Activated T-cell treated with anti-CD3 and anti-CD28 coated beads for 1 hour (primary cell): ENCODE data around the gene RAP2A.

Experiments used
- DNase-seq: peaks from one replicate; pipeline ENCODE4 v3.0.0-alpha.2; 2020; ENCODE audit warnings: low read depth

RAP2A gene

GRCh38 chr13:97495678-97496077 is 61.7 kb downstream of the RAP2A start:
- no peak for DNase-seq

- DNase-seq = no peak
These were observed 62.5 kb downstream of the RAP2A start for GRCh38 chr13:97496511-97496910.

GRCh38 chr13:97497400-97497799 is 63.4 kb downstream of the RAP2A start:
- no peak for DNase-seq

GRCh38 chr13:97498419-97498818 is 64.5 kb downstream of the RAP2A start:
- no peak for DNase-seq

GRCh38 chr13:97499181-97499580 is 65.2 kb downstream of the RAP2A start:
- no peak for DNase-seq

- no peak for DNase-seq
These were observed 68.2 kb downstream of the RAP2A start for GRCh38 chr13:97502181-97502580.

- no peak for DNase-seq
These were observed 68.7 kb downstream of the RAP2A start for GRCh38 chr13:97502706-97503105.

GRCh38 chr13:97505017-97505416 is 71.0 kb downstream of the RAP2A start:
- no peak for DNase-seq

- DNase-seq = no peak
These were observed 72.5 kb downstream of the RAP2A start for GRCh38 chr13:97506511-97506910.

- no peak for DNase-seq
These were observed 78.8 kb downstream of the RAP2A start for GRCh38 chr13:97512732-97513131.

- DNase-seq = no peak
These were observed 81.7 kb downstream of the RAP2A start for GRCh38 chr13:97515643-97516042.

GRCh38 chr13:97517967-97518366 is 84.0 kb downstream of the RAP2A start:
- DNase-seq = no peak
